Upper lobe of right lung (tissue), 1 donor: ENCODE data around the gene CNTNAP2. TPM values are rescaled to one million over a fixed set of nuclear protein-coding genes. Genes with fewer than 3 reads are reported as not detected.

Experiments
- ATAC-seq: fragments of 200-7000 bp; cut with Tn5 transposase; one replicate; pipeline ENCODE4 v1.9.1; 2020; ENCODE audit warnings: mild to moderate bottlenecking, moderate library complexity
- DNase-seq: peaks from one replicate; pipeline ENCODE4 v3.0.0-alpha.2; 2020
- H3K27ac ChIP-seq: fragments of 200-600 bp; one replicate; pipeline ENCODE4 v1.8.0; 2022
- H3K27me3 ChIP-seq: fragments of 200-600 bp; one replicate; pipeline ENCODE4 v1.8.0; 2022; ENCODE audit warnings: mild to moderate bottlenecking
- H3K36me3 ChIP-seq: fragments of 200-600 bp; one replicate; pipeline ENCODE4 v1.8.0; 2022
- H3K4me1 ChIP-seq: fragments of 200-600 bp; one replicate; pipeline ENCODE4 v1.8.0; 2022
- H3K4me3 ChIP-seq: fragments of 200-600 bp; one replicate; pipeline ENCODE4 v1.8.0; 2022; ENCODE audit warnings: mild to moderate bottlenecking
- H3K9me3 ChIP-seq: fragments of 200-600 bp; one replicate; pipeline ENCODE4 v1.8.0; 2022
- intact Hi-C: fragments of 100-400 bp; cut with DNase I; formaldehyde crosslinking; loops from one replicate; pipeline ENCODE4 v1.11.0; 2022
- total RNA-seq: library from RNA; stranded (reverse); fragmentation: NEBNext Ultra II Directional; extraction: Animal tissue kit (Norgen Biotek cat#: 25700); gene quantifications from one replicate; pipeline ENCODE4 v1.2.1, GENCODE V29; 2021
- TF ChIP-seq, protein P1 (sequence below): fragments of 200-600 bp; IDR thresholded peaks from one replicate; pipeline ENCODE4 v1.8.0; 2022; ENCODE audit warnings: antibody characterized with exemption
- donor health status: DM: no; HTN: yes; CAD: no; lungs with severe emphysema.

CNTNAP2 gene
- total RNA-seq, 1 donor from 2014 or later, result 0.41 TPM

DNA sequence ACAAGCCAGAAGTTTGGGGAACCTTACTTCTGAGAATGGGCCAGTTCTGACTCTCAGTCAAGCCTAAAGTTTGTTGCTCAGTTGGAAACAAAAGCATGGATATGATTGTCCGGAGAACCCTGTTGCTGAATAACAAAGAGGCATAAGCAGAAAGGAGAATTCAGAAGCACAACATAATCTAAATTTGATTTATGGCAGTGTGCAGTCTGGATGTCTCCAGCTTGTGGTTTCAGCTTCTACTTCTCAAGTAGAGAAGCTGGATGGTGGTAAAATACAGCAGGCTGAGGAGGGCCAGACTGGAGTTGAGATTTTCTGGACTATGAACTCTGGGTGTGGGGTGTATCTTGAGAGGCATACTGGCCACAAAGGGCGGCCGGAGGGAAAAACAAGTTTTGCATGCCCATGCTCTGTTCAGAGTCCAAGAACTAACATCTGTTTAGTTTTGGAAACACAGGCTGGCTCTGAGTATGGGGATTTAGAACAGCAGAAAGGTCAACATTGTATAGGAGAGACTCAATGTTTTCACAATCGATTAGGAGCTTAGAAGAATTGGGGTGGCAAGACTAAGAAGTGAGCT, 592.9 kb downstream of the CNTNAP2 start:
- intact Hi-C loops, result no loop called here
- ATAC-seq (no peak), DNase-seq (no peak)

DNA sequence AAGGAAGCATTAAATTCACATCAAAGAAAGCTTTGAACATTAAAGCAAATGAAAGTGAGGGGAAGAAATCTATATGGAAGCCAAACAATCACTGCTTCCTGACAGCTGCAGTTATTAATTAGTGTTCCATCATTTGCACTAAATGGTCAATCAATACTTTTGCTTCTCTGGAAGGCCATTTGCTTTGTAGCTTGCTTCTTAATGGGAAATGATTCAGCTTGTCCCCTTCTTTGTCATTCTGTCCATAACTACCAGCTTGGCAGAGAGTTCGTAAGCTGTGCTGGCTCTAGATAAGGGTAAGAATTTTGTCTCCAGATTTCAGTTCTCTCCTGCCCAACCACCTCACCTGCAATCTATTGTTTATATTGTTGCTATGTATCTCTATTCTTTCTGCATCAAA, 596.6 kb downstream of the CNTNAP2 start:
- Histone ChIP-seq H3K9me3 (no peaks in the 10 kb centered on the region), H3K36me3 (no peaks in the 10 kb centered on the region), H3K4me1 (no peaks in the 10 kb centered on the region), H3K27ac (no peak overlapping the region), H3K4me3 (no peak overlapping the region), H3K27me3 (no peaks in the 10 kb centered on the region)
- intact Hi-C loops, result no loop called here
- ATAC-seq (no peak), DNase-seq (no peak)
- TF ChIP-seq, protein P1, sequence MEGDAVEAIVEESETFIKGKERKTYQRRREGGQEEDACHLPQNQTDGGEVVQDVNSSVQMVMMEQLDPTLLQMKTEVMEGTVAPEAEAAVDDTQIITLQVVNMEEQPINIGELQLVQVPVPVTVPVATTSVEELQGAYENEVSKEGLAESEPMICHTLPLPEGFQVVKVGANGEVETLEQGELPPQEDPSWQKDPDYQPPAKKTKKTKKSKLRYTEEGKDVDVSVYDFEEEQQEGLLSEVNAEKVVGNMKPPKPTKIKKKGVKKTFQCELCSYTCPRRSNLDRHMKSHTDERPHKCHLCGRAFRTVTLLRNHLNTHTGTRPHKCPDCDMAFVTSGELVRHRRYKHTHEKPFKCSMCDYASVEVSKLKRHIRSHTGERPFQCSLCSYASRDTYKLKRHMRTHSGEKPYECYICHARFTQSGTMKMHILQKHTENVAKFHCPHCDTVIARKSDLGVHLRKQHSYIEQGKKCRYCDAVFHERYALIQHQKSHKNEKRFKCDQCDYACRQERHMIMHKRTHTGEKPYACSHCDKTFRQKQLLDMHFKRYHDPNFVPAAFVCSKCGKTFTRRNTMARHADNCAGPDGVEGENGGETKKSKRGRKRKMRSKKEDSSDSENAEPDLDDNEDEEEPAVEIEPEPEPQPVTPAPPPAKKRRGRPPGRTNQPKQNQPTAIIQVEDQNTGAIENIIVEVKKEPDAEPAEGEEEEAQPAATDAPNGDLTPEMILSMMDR, result no peak

More for the DNA sequence above, 592.9 kb downstream of the CNTNAP2 start:
- Histone ChIP-seq H3K4me3 (no peak overlapping the region), H3K27me3 (no peaks in the 10 kb centered on the region), H3K36me3 (no peaks in the 10 kb centered on the region), H3K4me1 (no peaks in the 10 kb centered on the region), H3K9me3 (no peaks in the 10 kb centered on the region), H3K27ac (no peak overlapping the region)
- TF ChIP-seq, protein P1, result no peak

DNA sequence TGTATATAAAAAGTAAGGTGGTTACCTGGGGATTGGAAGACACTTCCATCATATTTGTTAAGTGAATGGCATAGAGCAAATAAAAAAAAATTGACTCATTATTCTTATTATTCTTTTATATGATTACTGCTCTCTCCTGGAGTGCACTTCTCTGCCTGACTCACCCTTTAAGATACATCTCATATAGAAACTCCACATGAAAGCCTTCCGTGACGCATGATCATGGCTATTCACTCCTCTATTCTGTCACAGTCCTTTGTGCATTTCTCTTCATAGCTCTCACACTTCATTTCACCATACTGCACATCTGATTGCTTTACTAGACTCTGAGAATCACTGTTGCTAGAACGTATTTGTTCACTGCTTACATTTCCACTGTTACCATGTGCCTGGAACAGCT, 597.3 kb downstream of the CNTNAP2 start:
- H3K4me3 ChIP-seq, result no peak overlapping the region
- no peaks in the 10 kb centered on the region for H3K27me3 ChIP-seq
- TF ChIP-seq, protein P1, result no peak
- H3K4me1 ChIP-seq, result no peaks in the 10 kb centered on the region
- no peaks in the 10 kb centered on the region for H3K36me3 ChIP-seq
- H3K9me3 ChIP-seq, result no peaks in the 10 kb centered on the region
- no peak for DNase-seq
- no peak for ATAC-seq
- intact Hi-C loops, result no loop called here
- H3K27ac ChIP-seq, result no peak overlapping the region

DNA sequence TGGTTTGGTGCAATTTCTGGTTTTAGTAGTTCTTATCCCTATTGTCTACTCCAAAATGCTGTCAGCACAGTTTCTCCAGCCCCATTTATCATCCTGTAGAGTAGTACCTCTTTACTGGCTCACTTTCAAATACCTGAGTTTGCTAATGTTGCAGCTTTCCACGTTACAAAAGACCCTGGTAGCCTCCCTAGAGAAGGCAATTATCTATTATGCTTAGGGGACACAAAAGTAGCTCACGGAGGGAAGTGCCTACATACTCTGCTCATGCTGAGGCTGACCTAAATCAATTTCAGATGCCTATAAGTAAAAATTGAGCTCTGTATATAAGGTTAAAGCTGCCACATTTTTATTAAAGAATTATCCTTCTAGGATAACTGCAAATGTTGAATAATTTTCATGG, 603.6 kb downstream of the CNTNAP2 start:
- Histone ChIP-seq H3K4me1 (no peaks in the 10 kb centered on the region), H3K27ac (no peak overlapping the region), H3K4me3 (no peak overlapping the region), H3K27me3 (no peaks in the 10 kb centered on the region), H3K9me3 (no peaks in the 10 kb centered on the region), H3K36me3 (no peaks in the 10 kb centered on the region)
- ATAC-seq (no peak), DNase-seq (no peak)
- intact Hi-C loops, result no loop called here
- TF ChIP-seq, protein P1, result no peak

DNA sequence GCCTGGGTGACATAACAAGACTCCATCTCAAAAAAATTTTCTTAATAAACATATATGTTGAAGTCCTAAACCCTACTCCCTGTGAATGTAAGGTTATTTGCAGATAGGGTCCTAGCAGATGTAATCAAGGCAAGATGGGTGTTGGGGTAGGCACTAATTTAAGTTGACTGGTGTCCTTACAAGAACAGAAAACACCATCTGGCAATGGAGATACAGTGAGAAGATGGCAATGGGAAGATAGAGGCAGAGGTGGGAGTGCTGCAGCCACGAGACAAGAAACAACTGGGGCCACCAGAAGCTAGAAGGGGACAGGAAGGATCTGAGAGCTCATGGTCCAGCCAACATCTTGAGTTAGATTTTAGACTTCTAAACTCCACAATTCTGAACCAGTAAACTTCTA, 606.4 kb downstream of the CNTNAP2 start:
- TF ChIP-seq, protein P1, result no peak

DNA sequence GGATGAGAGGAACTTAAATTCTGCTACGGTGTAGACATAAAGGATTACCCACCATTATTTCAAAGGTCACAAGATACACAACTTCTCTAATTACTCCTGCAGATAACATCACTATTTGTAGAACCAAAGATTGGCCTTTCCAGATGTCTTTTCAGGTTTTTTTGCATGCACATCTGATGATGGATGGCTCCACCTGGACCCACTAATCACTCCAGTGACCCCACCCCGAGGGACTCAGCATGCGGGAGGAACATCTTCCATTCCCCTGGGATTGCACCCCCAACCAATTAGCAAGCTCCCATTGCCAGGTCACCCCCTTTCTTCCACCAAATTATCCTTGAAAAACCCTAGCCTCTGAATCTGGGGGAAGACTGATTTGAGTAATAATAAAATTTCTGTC, 608.9 kb downstream of the CNTNAP2 start:
- intact Hi-C loops, result no loop called here
- Histone ChIP-seq H3K27me3 (no peaks in the 10 kb centered on the region), H3K4me3 (no peak overlapping the region), H3K36me3 (no peaks in the 10 kb centered on the region), H3K4me1 (no peaks in the 10 kb centered on the region), H3K9me3 (no peaks in the 10 kb centered on the region), H3K27ac (no peak overlapping the region)
- DNase-seq, result no peak
- no peak for ATAC-seq
- TF ChIP-seq, protein P1, result no peak

More for the DNA sequence above, 606.4 kb downstream of the CNTNAP2 start:
- Histone ChIP-seq H3K4me3 (no peak overlapping the region), H3K9me3 (no peaks in the 10 kb centered on the region), H3K27me3 (no peaks in the 10 kb centered on the region), H3K36me3 (no peaks in the 10 kb centered on the region), H3K27ac (no peak overlapping the region), H3K4me1 (no peaks in the 10 kb centered on the region)
- ATAC-seq, result no peak
- intact Hi-C loops, result no loop called here
- DNase-seq, result no peak
